Adrenal gland (tissue), 5 donors: Measurements from ENCODE around the gene RBX1.

Experiments
- CTCF ChIP-seq, 6 experiments: fragments of 450-650 bp in 4 of 6; fragments of 200-600 bp in 2 of 6; sonication (generic) in 1 of 6; IDR thresholded peaks; 1 replicate in 5 of 6; 2 replicates in 1 of 6; pipeline versions ENCODE4 v1.5.1 to v1.8.0; 2016 to 2021; ENCODE audit warnings: antibody characterized with exemption in 6 of 6, mild to moderate bottlenecking in 2 of 6, moderate library complexity in 1 of 6
- POLR2A ChIP-seq, 2 donors: fragments of 450-650 bp; IDR thresholded peaks; one replicate each; pipeline ENCODE4 v1.6.1; 2017; ENCODE audit warnings: antibody characterized with exemption in 2 of 2, mild to moderate bottlenecking in 2 of 2, moderate library complexity in 1 of 2
- donor health status: DM: no; HTN: no; CAD: no.

GRCh38 chr22:40932396-40932795 is 18.8 kb upstream of the RBX1 start:
- TF ChIP-seq CTCF (IDR thresholded peaks at IDR 0.05) (no peak), POLR2A (IDR thresholded peaks at IDR 0.05) (no peak)
